C4-2B (cell line): ENCODE data around the gene ERBB4.

Experiments used
- CTCF ChIP-seq: fragments of 450-650 bp; conservative IDR thresholded peaks from 2 replicates; pipeline ENCODE4 v1.5.1; 2017; ENCODE audit warnings: mild to moderate bottlenecking
- ZFX ChIP-seq: fragments of 450-650 bp; IDR thresholded peaks from 2 replicates; pipeline ENCODE4 v1.6.1; 2017

- TF ChIP-seq CTCF (no peak), ZFX (no peak)
These were observed 431.6 kb downstream of the ERBB4 start for GRCh38 chr2:212107014-212107413.
